HG03097 (cell line): ENCODE results near the gene TMEM121B.

Experiments used
- ATAC-seq: cut with Tn5 transposase; IDR thresholded peaks from one replicate; pipeline ENCODE4 v1.9.1; 2021; ENCODE audit not compliant: unreplicated experiment, low FRiP score

TMEM121B gene

DNA sequence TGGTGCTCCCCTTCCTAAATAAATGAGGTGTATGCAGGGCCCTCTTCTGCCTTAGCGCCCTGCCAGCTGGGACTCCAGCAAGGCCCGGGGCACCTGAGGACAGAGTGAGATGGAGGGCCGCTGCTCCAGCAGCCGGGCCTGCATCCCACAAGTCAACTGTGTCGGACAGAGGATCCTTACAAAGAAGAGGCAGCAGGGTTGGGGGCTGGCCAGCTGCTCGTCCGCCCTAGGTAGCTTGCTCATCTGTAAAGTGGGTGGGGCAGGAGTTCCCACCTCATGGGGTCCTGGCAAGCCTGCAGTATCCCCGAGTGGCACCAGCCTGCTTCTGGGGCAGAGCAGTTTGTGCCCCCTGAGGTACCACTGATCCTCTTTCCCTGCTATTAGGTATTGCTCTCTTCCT is 7.6 kb downstream of the TMEM121B start:
- no peak for ATAC-seq

DNA sequence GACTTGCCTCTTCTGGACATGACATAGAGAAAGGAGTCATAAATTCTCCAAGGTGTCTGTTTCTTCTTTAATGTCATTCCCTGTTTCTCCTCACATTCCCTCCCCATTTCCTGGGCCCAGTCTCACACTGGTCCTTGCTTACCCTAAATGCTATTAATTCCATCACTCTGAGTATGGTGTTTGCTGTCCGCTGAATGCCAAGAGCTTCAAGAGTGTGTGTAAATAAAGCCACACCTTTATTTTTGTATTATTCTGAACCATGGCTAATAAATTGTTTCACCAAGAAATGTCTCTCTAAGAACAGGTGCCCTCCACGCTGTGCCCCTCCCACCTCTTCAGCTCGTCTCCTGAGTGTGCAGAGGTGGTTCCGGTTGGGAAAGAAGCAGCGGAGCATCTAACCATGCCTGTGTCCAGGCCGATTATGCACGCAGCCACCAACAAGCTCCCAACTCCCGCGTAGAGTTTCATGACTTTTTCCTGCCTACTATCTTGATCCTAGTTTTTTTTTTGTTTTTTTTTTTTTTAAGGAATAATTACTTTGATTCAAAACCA is 8.6 kb downstream of the TMEM121B start:
- no peak for ATAC-seq

DNA sequence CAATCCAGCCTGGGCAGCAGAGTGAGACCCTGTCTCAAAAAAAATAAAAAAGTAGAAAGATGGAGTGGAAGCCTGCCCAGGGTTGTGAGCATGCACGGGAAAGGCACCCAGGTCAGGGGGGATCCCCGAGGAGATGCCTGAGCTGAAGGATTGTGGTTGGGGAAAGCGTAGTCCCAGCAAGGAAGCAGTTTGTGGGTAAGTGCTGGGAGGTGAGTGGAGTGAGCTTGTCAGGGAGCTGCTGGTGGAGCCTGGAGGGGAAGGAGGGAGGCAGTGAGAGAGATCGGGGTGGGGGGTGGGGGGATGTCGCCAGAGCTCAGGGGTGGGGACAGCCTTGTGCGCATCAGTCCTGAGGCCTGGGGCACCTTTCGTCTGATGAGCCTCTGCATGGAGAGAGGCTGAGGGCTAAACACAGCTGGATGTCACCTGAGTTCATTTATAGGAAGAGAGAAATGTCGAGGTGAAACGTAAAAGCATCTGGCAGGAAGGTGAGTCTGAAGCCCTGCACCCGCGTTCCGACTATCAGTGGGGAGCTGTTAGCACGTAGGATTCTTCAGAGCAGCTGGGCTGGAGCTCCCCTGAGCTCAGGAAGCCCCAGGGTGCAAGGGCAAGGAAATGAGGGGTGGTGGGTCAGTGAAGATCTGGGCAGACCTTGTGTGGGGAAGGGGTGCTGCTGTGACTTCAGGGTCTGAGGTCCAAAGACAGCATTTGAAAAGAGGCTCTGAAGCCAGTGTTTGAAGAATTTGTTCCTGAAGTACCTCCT is 10.2 kb downstream of the TMEM121B start:
- ATAC-seq = no peak

DNA sequence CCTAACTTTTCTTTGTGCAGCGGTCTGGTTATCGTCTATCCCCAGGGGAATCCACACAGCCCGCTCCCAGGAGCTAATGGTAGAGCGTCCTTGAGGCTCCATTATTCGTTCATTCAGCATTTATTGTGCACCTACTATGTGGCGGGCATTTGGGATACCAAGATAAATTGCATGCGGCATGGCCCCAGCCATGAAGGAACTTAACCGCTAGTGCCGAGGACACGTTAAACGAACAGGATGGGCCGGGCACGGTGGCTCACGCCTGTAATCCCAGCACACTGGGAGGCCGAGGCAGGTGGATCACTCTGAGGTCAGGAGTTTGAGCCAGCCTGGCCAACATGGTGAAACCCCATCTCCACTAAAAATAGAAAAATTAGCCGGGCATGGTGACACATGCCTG is 11.2 kb downstream of the TMEM121B start:
- no peak for ATAC-seq

DNA sequence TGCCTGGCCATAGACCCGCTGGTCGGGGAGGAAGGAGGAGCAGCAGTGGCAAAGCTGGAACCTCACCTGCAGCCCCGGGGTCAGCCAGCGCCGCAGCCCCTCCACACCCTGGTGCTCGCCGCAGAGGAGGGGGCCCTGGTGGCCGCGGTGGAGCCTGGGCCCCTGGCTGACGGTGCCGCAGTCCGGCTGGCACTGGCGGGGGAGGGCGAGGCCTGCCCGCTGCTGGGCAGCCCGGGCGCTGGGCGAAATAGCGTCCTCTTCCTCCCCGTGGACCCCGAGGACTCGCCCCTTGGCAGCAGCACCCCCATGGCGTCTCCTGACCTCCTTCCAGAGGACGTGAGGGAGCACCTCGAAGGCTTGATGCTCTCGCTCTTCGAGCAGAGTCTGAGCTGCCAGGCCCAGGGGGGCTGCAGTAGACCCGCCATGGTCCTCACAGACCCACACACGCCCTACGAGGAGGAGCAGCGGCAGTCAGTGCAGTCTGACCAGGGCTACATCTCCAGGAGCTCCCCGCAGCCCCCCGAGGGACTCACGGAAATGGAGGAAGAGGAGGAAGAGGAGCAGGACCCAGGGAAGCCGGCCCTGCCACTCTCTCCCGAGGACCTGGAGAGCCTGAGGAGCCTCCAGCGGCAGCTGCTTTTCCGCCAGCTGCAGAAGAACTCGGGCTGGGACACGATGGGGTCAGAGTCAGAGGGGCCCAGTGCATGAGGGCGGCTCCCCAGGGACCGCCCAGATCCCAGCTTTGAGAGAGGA is 11.9 kb downstream of the TMEM121B start:
- ATAC-seq = no peak

DNA sequence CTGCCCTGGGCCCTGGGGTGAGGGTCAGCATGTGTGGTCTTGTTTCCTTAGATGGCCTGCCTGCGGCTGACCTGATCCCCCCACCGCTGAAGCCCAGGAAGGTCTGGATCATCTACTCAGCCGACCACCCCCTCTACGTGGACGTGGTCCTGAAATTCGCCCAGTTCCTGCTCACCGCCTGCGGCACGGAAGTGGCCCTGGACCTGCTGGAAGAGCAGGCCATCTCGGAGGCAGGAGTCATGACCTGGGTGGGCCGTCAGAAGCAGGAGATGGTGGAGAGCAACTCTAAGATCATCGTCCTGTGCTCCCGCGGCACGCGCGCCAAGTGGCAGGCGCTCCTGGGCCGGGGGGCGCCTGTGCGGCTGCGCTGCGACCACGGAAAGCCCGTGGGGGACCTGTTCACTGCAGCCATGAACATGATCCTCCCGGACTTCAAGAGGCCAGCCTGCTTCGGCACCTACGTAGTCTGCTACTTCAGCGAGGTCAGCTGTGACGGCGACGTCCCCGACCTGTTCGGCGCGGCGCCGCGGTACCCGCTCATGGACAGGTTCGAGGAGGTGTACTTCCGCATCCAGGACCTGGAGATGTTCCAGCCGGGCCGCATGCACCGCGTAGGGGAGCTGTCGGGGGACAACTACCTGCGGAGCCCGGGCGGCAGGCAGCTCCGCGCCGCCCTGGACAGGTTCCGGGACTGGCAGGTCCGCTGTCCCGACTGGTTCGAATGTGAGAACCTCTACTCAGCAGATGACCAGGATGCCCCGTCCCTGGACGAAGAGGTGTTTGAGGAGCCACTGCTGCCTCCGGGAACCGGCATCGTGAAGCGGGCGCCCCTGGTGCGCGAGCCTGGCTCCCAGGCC is 12.7 kb downstream of the TMEM121B start:
- ATAC-seq = no peak

DNA sequence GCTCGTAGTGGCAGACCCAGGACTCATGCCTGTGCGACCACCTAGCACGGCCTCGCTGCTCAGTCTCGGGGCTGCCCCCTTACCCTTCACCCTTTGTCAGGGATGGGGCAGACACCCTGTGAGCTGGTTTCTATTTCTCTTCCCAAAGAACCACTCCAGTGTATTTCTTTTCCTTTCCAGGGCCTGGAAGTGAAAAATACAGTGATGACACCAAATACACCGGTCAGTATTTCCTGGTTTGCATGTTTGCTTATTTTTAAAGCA is 13.7 kb downstream of the TMEM121B start:
- ATAC-seq = no peak

DNA sequence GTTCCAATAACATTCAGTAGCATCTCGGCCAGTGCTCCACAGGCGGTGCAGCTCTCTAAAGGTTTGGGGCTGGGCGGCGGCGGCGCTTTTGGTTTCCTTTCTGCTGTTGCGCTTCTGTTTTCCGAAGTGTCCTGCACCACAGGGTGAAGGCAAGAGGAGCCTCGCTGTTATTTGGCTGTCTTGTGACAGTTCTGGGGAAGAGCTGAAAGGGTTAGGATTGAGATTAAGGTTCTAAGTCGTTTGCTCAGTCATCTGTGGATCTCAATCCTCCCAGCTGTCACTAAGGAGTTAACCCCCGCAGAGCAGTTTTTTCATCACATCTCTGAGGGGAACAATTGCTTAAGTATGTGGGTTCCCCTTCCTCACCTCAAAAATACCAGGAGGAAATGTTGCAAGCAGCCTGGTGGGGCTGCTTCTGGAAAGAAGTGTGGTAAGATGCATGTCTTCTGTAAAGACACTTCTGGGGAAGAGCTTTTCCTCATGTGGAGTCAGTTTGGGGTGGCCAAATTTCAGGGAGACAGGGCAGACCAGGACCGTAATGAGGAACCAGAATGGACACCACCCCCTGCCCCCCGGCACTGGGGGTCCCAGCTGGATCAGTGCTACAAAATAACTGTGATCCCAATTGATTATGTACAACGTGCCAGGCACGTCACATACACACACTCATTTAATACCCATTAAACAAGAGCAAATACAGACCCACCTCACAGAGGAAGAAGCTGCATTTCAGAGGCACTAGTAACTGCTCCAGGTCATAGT is 14.2 kb downstream of the TMEM121B start:
- peak; percentile 63 for ATAC-seq

DNA sequence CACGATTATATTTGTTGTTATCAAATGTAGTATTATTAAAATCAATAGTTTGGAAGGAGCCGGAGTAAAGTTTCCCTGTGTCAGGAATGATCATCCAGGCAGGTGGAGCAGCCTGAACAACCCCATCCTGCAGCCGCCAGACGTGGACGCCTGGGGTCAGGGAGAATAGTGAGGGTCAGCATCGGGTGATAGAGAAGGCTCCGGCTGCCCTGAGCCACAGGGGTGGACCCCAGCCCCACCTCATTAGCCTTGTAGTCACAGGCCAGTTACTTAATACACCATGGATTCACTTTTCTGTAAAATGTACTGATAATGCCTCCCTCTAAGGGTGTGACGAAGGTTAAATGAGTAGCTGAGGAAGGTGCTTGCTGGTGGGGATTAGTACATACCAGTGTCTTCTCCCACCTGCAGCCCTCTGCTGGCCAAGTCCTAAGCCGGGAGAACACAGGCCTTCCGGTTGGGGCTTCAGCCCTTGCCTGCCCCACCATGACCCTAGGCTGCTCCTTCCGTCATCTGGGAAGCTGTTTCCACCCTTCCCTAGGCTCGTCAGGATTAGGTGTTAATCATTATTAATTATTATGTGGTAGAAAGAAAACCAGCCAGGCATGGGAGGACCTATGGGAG is 14.9 kb downstream of the TMEM121B start:
- peak; percentile 37 for ATAC-seq

DNA sequence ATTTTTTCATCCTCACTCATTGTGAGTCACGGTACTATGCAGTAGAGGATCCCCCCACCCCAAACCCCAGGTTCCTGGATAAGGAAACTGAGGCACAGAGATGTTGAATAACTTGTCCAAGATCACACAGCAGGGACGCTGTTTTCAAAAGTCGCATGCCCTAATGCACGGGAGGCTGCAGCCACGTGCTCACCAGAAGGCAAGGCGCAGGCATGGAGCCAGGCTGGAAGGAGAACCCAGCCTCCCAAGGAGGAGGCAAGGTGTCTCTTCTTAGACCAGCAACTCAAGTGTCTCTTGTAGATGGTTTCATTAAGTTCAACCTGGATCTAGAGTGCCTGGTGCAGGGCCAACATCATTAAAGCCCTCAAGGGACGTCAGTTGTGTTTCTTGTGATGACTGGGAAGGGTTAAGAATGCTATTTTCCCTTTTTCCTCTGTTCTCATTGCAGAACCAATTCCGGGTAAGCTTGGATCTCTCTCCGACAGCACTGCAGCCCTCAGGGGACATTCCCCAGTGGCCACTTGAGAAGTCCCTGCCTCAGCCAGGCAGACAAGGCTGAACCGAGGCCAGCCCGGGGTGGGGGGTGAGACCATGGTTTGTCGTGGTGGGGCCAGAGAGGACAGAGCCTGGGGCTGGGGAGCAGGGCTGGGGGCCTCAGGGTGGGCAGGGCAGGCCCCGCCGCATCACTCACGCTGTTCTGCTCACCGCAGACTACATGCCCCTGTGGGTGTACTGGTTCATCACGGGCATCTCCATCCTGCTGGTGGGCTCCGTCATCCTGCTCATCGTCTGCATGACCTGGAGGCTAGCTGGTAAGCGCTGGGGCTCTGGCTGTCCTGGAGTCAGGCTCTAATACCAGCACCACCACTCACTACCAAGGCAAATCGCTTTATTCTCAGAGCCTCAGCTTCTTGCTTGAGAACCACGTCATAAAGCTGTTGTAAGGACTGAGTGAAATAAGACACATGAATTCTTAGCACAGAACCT is 15.7 kb downstream of the TMEM121B start:
- no peak for ATAC-seq

DNA sequence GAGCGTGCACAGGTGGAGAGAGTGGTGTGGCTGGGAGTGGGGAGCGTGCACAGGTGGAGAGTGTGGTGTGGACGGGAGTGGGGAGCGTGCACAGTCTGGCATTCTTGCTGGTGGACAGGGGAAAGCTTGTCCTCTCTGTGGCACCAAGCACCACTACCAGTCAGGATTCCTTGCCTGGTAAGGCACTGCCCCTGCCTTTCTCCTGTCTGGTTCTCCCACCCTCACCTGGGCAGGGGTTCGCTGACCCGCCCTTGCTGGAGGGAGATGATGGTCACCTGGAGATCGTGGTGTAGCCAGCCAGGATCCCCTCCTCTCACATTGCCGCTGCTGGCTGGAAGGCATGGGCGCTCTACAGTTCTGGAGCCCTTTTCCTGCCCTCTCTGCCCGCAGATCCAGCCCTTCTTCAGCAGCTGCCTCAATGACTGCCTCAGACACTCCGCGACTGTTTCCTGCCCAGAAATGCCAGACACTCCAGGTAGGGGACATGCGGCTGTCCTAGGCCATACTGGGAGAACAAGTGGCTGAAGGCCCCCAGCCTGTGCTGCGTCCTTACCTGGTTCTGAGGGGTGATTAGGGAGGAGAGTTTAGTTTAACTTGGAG is 16.7 kb downstream of the TMEM121B start:
- no peak for ATAC-seq

DNA sequence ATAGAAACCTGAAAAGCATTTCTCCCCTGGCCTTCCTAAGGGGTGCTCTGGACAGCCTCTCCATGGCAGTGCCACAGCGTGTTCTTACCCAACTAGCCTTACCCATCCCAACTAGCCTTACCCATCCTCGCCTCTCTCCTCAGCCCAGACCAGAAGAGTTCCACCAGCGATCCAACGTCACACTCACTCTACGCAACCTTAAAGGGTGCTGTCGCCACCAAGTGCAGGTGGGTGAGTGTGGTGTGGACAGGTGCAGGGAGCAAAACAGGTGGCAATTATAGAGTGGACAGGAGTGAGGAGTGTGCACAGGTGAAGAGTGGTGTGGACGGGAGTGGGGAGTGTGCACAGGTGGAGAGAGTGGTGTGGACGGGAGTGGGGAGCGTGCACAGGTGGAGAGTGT is 17.8 kb downstream of the TMEM121B start:
- ATAC-seq = no peak

DNA sequence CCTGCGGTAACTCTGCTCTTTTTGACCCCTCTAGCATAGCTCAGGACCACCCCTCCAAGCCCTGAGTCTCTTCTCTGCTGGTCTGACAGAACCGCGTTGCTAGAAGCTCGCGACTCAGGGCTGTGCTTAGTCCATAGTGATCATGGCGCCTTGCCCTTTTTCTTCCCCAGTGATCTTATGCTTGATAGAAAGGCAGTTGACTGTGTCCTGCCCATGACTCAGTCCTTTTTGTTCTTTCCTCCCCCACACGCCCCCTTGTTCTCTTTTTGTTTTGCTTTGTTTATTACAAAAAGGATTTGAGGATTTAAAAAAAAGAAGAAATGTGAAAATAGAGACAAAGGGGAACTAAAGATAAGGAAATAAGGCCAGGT is 18.9 kb downstream of the TMEM121B start:
- ATAC-seq = no peak

DNA sequence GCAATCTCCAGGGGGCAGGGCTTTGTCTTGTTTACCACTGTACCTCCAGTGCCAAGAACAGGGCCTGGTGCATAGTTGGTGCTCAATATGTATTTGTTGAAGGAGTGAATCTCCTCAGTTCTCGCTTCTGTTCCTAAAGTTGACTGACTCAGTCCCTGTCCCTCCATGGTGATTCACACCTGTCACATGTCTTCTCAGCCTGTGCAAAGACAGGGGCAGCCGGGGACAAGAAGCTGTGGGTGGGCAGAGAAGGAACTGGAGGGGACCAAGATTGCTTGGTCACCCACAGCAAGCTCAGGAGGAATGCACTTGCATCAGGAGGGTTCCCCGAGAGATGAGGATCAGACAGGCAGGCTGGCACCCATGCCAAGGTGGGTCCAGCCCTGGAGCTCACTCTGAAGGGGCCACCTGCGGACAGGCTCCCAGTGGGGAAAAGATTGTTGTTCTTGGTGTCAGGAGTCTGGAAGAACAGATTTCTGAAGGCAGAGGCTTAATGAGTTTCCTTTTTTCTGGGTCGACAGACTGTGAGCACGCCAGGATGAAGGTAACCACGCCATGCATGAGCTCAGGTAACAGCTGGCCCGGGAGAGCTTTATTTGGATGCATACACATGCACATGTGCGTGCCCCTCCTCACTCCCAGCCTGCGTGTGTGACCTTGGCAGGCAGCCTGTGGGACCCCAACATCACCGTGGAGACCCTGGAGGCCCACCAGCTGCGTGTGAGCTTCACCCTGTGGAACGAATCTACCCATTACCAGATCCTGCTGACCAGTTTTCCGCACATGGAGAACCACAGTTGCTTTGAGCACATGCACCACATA is 19.5 kb downstream of the TMEM121B start:
- ATAC-seq = no peak

DNA sequence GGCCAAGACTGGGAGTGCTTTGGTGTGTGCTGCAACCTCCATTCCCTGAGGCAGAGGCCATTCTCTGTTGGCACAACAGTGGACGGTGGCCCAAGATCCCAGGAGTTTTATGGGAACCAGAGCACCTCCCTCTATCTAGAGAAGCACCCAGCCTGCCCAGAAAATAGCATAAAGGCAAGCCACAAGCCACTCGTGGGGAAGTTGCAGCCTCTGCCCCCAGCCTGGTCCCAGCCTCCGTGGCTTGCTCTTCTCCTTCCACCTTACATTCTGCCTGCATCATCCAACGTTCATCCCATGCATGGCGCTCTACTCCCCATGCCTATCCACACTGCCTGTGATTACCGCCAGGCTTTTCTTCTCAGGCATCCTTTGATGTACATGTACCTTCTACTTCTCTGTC is 20.5 kb downstream of the TMEM121B start:
- ATAC-seq = no peak

DNA sequence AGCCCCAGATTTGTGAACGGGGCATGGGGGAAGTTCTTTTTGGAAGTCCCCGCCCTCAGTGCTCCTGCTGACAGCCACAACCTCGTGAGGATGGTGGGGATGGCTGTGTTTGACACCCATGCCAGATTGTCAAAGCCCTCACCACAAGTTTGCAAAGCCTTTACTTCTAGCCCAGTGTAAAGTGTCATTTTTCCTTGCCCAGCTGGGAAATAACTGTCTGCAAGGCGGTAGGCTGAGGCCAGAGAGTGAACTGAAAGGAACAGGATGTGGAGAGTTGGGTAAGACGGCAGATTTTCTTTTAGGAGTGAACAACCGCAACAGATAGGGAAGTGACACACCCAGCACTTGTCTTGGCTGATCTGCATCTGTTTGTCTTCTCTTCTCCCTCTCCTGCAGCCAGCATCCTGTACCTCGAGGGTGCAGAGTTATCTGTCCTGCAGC is 22.8 kb downstream of the TMEM121B start:
- no peak for ATAC-seq

DNA sequence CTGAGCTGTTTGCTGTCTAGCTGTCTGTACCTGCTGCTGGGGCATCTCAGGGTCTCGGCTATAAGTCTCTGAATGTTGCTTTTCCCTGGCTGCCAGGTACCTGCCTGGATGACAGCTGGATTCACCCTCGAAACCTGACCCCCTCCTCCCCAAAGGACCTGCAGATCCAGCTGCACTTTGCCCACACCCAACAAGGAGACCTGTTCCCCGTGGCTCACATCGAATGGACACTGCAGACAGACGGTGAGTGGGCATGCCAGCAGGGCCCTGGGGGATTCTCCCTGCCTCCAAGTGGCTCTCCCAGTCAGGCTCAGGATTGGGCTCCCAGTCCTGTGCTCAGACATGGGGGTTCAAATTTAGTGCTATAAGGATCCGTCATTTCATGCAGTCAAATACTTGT is 23.5 kb downstream of the TMEM121B start:
- ATAC-seq = no peak

DNA sequence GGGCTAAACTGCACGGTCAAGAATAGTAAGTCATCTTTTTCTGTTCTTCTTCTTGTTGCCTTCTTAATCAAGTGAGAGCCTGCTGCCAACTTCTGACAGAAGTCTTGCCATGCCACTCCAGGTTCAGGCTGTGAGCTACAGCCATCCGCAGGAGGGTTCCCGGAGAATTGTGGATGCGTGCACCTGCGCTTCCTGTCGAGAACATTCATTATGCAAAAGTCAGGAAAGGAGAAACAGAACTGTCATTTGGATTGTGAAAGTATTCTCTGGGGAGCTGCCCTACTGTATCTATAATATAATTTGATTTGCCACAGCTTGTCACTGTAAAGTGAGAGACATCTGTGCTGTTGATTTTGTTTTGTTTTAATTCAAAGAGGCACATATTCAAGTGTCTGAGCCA is 24.1 kb downstream of the TMEM121B start:
- ATAC-seq = no peak
